Thyroid gland (tissue), 4 donors: ENCODE measurements around the gene ACAP3.

ENCODE experiments used
- CTCF ChIP-seq, 6 experiments: fragments of 200-600 bp in 3 of 6; fragments of 450-650 bp in 3 of 6; sonication (generic) in 3 of 6; IDR thresholded peaks; one replicate each; pipeline ENCODE4 v1.5.1; 2016 to 2019; ENCODE audit warnings: antibody characterized with exemption in 6 of 6, mild to moderate bottlenecking in 2 of 6, inconsistent platforms in 1 of 6, moderate library complexity in 1 of 6
- POLR2A ChIP-seq, 2 donors: fragments of 450-650 bp; IDR thresholded peaks; one replicate each; pipeline ENCODE4 v1.6.1; 2017; ENCODE audit warnings: antibody characterized with exemption in 2 of 2, mild to moderate bottlenecking in 2 of 2, moderate library complexity in 1 of 2

GRCh38 chr1:1337793-1338147 is 30.0 kb upstream of the ACAP3 start:
- TF ChIP-seq CTCF (IDR thresholded peaks at IDR 0.05) (no peak), POLR2A (IDR thresholded peaks at IDR 0.05) (no peak)
